Measurements from ENCODE around the gene DMKN.
"Not testable (repeated sequence)": the region's sequence is repeated elsewhere in the genome, so short reads cannot be mapped to it uniquely, and the experiment has no call there.

The DMKN gene

DNA sequence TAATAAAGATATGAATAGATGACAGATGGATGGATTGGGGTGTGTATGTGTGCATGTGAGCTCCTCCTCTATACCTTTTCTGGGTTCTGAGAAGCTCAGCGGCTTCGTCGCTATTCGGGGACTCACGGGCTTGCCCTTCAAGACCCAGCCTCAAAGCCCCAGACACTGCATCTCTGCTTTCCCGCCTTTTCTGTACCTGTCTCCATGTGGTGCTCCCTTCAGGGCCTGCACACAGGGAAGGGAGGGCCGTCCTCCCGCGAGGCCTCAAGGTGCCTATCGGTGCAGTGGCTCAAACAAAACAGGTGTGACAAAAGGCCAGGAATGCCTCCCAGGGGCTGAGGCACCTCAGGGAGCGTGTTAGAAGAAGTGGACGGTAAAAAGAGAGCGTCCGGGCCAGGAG lies 39.3 kb downstream of the DMKN start:
- TF ChIP-seq EZH2phosphoT487 (IDR thresholded peaks at IDR 0.05; ENCODE audit: low read depth) = no peak
- TF ChIP-seq, protein P1, sequence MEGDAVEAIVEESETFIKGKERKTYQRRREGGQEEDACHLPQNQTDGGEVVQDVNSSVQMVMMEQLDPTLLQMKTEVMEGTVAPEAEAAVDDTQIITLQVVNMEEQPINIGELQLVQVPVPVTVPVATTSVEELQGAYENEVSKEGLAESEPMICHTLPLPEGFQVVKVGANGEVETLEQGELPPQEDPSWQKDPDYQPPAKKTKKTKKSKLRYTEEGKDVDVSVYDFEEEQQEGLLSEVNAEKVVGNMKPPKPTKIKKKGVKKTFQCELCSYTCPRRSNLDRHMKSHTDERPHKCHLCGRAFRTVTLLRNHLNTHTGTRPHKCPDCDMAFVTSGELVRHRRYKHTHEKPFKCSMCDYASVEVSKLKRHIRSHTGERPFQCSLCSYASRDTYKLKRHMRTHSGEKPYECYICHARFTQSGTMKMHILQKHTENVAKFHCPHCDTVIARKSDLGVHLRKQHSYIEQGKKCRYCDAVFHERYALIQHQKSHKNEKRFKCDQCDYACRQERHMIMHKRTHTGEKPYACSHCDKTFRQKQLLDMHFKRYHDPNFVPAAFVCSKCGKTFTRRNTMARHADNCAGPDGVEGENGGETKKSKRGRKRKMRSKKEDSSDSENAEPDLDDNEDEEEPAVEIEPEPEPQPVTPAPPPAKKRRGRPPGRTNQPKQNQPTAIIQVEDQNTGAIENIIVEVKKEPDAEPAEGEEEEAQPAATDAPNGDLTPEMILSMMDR (IDR thresholded peaks at IDR 0.05; ENCODE audit: low read depth, low read length) = no peak
- Histone ChIP-seq H4K20me1 (ENCODE audit: insufficient read depth, low read length) (no peaks in the 10 kb centered on the region), H3K27me3 (ENCODE audit: low read depth, low read length) (peaks cover 13% of the 10 kb centered on the region; the same call in 1 of the 2 replicates), H3K79me2 (ENCODE audit: low read length) (no peaks in the 10 kb centered on the region), H3K27ac (ENCODE audit: low read length) (no peak overlapping the region), H3K36me3 (replicated peaks; ENCODE audit: low read depth, low read length) (no peaks in the 10 kb centered on the region), H3K4me1 (ENCODE audit: low read length) (no peaks in the 10 kb centered on the region), H2AFZ (ENCODE audit: low read depth, low read length) (no peak overlapping the region), H3K4me3 (ENCODE audit: low read length) (no peak overlapping the region), H3K4me2 (ENCODE audit: low read length) (no peak overlapping the region), H3K9ac (ENCODE audit: low read length) (no peak overlapping the region), H3K9me3 (ENCODE audit: insufficient read depth, low read length) (no peaks in the 10 kb centered on the region)

DNA sequence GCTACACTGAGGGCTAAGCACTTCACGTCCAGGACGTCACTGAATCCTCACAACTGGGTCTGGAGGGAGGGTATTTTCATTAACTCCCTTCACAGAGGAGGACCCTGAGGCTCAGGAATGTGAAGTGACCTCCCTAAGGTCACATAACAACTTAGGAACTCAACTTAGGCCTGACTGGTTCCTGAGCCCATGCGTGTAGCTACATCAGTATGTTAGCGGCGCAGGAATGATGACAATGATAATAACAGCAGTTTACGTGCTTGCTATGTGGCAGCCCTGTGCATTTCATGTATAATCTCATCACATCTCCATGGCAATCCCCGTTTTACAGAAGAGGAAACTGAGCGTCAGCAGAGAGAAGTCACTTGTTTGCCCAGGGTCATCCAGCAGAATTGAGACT lies 41.5 kb downstream of the DMKN start:
- Histone ChIP-seq H3K4me2 (ENCODE audit: low read length) (no peak overlapping the region), H3K4me3 (ENCODE audit: low read length) (no peak overlapping the region), H2AFZ (ENCODE audit: low read depth, low read length) (no peak overlapping the region), H3K9me3 (ENCODE audit: insufficient read depth, low read length) (no peaks in the 10 kb centered on the region), H3K4me1 (ENCODE audit: low read length) (peaks cover 6% of the 10 kb centered on the region), H3K27me3 (ENCODE audit: low read depth, low read length) (peaks cover 22% of the 10 kb centered on the region), H3K9ac (ENCODE audit: low read length) (no peak overlapping the region), H3K36me3 (replicated peaks; ENCODE audit: low read depth, low read length) (no peaks in the 10 kb centered on the region), H4K20me1 (ENCODE audit: insufficient read depth, low read length) (no peaks in the 10 kb centered on the region), H3K27ac (ENCODE audit: low read length) (no peak overlapping the region), H3K79me2 (ENCODE audit: low read length) (no peaks in the 10 kb centered on the region)
- TF ChIP-seq, protein P1 (IDR thresholded peaks at IDR 0.05; ENCODE audit: low read depth, low read length) = no peak
- TF ChIP-seq EZH2phosphoT487 (IDR thresholded peaks at IDR 0.05; ENCODE audit: low read depth) = no peak

DNA sequence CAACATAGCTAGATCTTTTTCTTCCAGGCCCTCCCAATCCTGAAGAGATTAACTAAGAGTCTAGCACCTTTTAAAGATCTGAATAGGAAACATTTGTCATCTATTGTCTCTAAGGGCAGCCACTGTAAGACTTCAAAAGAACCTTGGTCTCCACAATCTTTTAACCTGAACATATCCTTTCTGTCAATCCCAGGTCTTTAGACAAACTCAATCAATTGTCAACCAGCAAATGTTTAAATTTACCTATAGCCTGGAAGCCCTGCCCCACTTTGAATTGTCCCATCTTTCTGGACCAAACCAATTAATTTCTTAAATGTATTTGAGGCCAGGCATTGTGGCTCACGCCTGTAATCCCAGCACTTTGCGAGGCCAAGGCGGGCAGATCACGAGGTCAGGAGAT lies 42.4 kb downstream of the DMKN start:
- not testable (repeated sequence) for H3K79me2 ChIP-seq (ENCODE audit: low read length); H3K9ac ChIP-seq (ENCODE audit: low read length); H3K36me3 ChIP-seq (replicated peaks; ENCODE audit: low read depth, low read length); H3K4me2 ChIP-seq (ENCODE audit: low read length); H3K27ac ChIP-seq (ENCODE audit: low read length); H3K4me3 ChIP-seq (ENCODE audit: low read length); H3K4me1 ChIP-seq (ENCODE audit: low read length); H4K20me1 ChIP-seq (ENCODE audit: insufficient read depth, low read length); H3K9me3 ChIP-seq (ENCODE audit: insufficient read depth, low read length); H2AFZ ChIP-seq (ENCODE audit: low read depth, low read length)
- peaks cover 31% of the 10 kb centered on the region for H3K27me3 ChIP-seq (ENCODE audit: low read depth, low read length)

DNA sequence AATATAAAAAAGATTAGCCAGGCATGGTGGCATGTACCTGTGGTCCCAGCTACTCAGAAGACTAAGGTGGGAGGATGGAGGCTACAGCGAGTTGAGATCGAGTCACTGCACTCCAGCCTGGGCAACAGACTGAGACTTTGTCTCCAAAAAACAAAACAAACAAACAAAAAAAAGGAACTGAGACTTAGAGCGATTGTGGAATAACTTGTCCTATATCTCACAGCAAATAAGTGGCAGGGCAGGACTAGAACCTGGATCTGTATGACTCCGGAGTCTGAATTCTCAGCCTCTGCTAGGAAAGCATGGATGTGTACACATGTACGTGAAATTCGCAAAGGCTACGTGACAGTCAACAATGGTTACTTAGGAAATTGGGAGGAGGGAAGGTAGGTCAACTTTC lies 43.3 kb downstream of the DMKN start:
- Histone ChIP-seq H3K36me3 (replicated peaks; ENCODE audit: low read depth, low read length) (no peaks in the 10 kb centered on the region), H3K27ac (ENCODE audit: low read length) (no peak overlapping the region), H4K20me1 (ENCODE audit: insufficient read depth, low read length) (no peaks in the 10 kb centered on the region), H3K4me2 (ENCODE audit: low read length) (no peak overlapping the region), H2AFZ (ENCODE audit: low read depth, low read length) (no peak overlapping the region), H3K4me3 (ENCODE audit: low read length) (no peak overlapping the region), H3K79me2 (ENCODE audit: low read length) (no peaks in the 10 kb centered on the region), H3K9me3 (ENCODE audit: insufficient read depth, low read length) (no peaks in the 10 kb centered on the region), H3K27me3 (ENCODE audit: low read depth, low read length) (peaks cover 31% of the 10 kb centered on the region), H3K4me1 (ENCODE audit: low read length) (peaks cover 6% of the 10 kb centered on the region), H3K9ac (ENCODE audit: low read length) (no peak overlapping the region)
- TF ChIP-seq, protein P1 (IDR thresholded peaks at IDR 0.05; ENCODE audit: low read depth, low read length) = no peak
- TF ChIP-seq EZH2phosphoT487 (IDR thresholded peaks at IDR 0.05; ENCODE audit: low read depth) = no peak

DNA sequence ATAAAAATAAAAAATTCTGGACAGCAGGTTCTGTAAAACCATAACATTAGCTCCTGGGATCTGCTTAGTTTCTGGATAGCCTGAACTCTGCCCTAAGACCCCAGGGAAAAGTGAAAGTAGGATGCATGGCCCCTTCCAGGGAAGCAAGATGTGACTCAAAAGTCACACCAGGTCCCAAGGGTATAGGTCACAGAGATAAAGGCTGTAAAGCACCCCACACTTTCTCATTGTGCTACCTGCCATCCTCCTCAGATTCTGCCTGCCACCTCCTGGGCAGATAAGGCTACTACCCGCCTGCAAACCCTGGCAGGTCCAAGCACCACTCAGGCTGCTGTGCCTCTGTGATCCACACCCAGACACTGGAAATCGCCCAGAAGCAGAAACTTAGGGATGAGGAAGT lies 44.8 kb downstream of the DMKN start:
- no peak overlapping the region for H3K4me3 ChIP-seq (ENCODE audit: low read length)
- H3K27ac ChIP-seq (ENCODE audit: low read length) = no peak overlapping the region
- no peak overlapping the region for H3K9ac ChIP-seq (ENCODE audit: low read length)
- no peaks in the 10 kb centered on the region for H4K20me1 ChIP-seq (ENCODE audit: insufficient read depth, low read length)
- no peaks in the 10 kb centered on the region for H3K9me3 ChIP-seq (ENCODE audit: insufficient read depth, low read length)
- no peaks in the 10 kb centered on the region for H3K36me3 ChIP-seq (replicated peaks; ENCODE audit: low read depth, low read length)
- H3K79me2 ChIP-seq (ENCODE audit: low read length) = no peaks in the 10 kb centered on the region
- no peak for TF ChIP-seq EZH2phosphoT487 (IDR thresholded peaks at IDR 0.05; ENCODE audit: low read depth)
- TF ChIP-seq, protein P1 (IDR thresholded peaks at IDR 0.05; ENCODE audit: low read depth, low read length) = peak; percentile 90
- H3K4me1 ChIP-seq (ENCODE audit: low read length) = peaks cover 6% of the 10 kb centered on the region
- peaks cover 44% of the 10 kb centered on the region for H3K27me3 ChIP-seq (ENCODE audit: low read depth, low read length)
- H2AFZ ChIP-seq (ENCODE audit: low read depth, low read length) = no peak overlapping the region
- H3K4me2 ChIP-seq (ENCODE audit: low read length) = no peak overlapping the region

Measured in OCI-LY3 (cell line).